ENCODE results near the gene ZC3H13. TPM values are rescaled to one million over a fixed set of nuclear protein-coding genes. Genes with fewer than 3 reads are reported as not detected.

Gene ZC3H13
- total RNA-seq, 2 experiments from 2014 or later: 38.5 to 52.8 TPM

- DNase-seq: no peak
- H3K27me3 Mint-ChIP-seq: no peaks in the 10 kb centered on the region
- ChIA-PET POLR2A (no interaction called here), CTCF (no interaction called here)
- H3K9me3 Mint-ChIP-seq (ENCODE audit: low read depth): no peaks in the 10 kb centered on the region
- ATAC-seq: no peak
- H3K27ac Mint-ChIP-seq: no peak overlapping the region
- H3K4me1 Mint-ChIP-seq: peaks cover 3% of the 10 kb centered on the region
- H3K4me3 Mint-ChIP-seq: no peak overlapping the region
- no peaks in the 10 kb centered on the region for H3K36me3 Mint-ChIP-seq (ENCODE audit: low read depth)
- intact Hi-C loops (cut with DNase I, micrococcal nuclease): no loop called here
Measured at GRCh38 chr13:45917019-45917418, 135.5 kb downstream of the ZC3H13 start.

- intact Hi-C loops (cut with DNase I, micrococcal nuclease): no loop called here
- Mint-ChIP-seq H3K9me3 (ENCODE audit: low read depth) (no peaks in the 10 kb centered on the region), H3K27ac (no peak overlapping the region), H3K4me3 (no peak overlapping the region), H3K27me3 (no peaks in the 10 kb centered on the region), H3K36me3 (ENCODE audit: low read depth) (no peaks in the 10 kb centered on the region), H3K4me1 (peaks cover 3% of the 10 kb centered on the region)
- ChIA-PET CTCF (interaction anchor here (0.5 kb wide), 1 partner anchor 174 kb away, joined by 4 read pairs; no protein-coding TSS in a partner anchor), POLR2A (no interaction called here)
- ATAC-seq (no peak), DNase-seq (no peak)
Measured at GRCh38 chr13:45915686-45916439, 136.7 kb downstream of the ZC3H13 start.

GRCh38 chr13:45909673-45910072, 142.9 kb downstream of the ZC3H13 start:
- H3K36me3 Mint-ChIP-seq (ENCODE audit: low read depth): no peaks in the 10 kb centered on the region
- DNase-seq (no peak), ATAC-seq (no peak)
- H3K4me3 Mint-ChIP-seq: no peak overlapping the region
- no peak overlapping the region for H3K27ac Mint-ChIP-seq
- ChIA-PET POLR2A (no interaction called here), CTCF (interaction anchor here (0.7 kb wide), 1 partner anchor 144 kb away, joined by 3 read pairs; no protein-coding TSS in a partner anchor)
- H3K4me1 Mint-ChIP-seq: no peaks in the 10 kb centered on the region
- no peaks in the 10 kb centered on the region for H3K27me3 Mint-ChIP-seq
- intact Hi-C loops (cut with DNase I, micrococcal nuclease): no loop called here
- H3K9me3 Mint-ChIP-seq (ENCODE audit: low read depth): no peaks in the 10 kb centered on the region

GRCh38 chr13:45909089-45909488, 143.5 kb downstream of the ZC3H13 start:
- H3K27ac Mint-ChIP-seq: no peak overlapping the region
- no peak for ATAC-seq

GRCh38 chr13:45907503-45907902, 145.0 kb downstream of the ZC3H13 start:
- H3K27me3 Mint-ChIP-seq: no peaks in the 10 kb centered on the region
- ATAC-seq (no peak), DNase-seq (no peak)
- intact Hi-C loops (cut with DNase I, micrococcal nuclease): no loop called here
- CTCF ChIA-PET: interaction anchor here (0.9 kb wide), 1 partner anchor 20 kb away, joined by 4 read pairs; no protein-coding TSS in a partner anchor
- POLR2A ChIA-PET: no interaction called here
- H3K36me3 Mint-ChIP-seq (ENCODE audit: low read depth): no peaks in the 10 kb centered on the region
- H3K4me1 Mint-ChIP-seq: no peaks in the 10 kb centered on the region
- H3K9me3 Mint-ChIP-seq (ENCODE audit: low read depth): no peaks in the 10 kb centered on the region
- no peak overlapping the region for H3K4me3 Mint-ChIP-seq
- no peak overlapping the region for H3K27ac Mint-ChIP-seq

More at GRCh38 chr13:45909089-45909488, 143.5 kb downstream of the ZC3H13 start:
- Mint-ChIP-seq H3K9me3 (ENCODE audit: low read depth) (no peaks in the 10 kb centered on the region), H3K27me3 (no peaks in the 10 kb centered on the region), H3K4me3 (no peak overlapping the region), H3K4me1 (no peaks in the 10 kb centered on the region), H3K36me3 (ENCODE audit: low read depth) (no peaks in the 10 kb centered on the region)
- ChIA-PET POLR2A (no interaction called here), CTCF (interaction anchor here (0.7 kb wide), 2 partner anchors 142 to 143 kb away, joined by 3 read pairs; no protein-coding TSS in a partner anchor)
- intact Hi-C loops (cut with DNase I, micrococcal nuclease): no loop called here
- no peak for DNase-seq

Other genes with a start within 250 kb of the ZC3H13 start
- gene SIAH3, start 201.0 kb downstream of the ZC3H13 start, total RNA-seq: under 1 TPM; 0.18 to 0.19 TPM
- not detected for gene CPB2, start 52.3 kb upstream of the ZC3H13 start, total RNA-seq
- gene LCP1, start 129.4 kb upstream of the ZC3H13 start, total RNA-seq: 1,000 to 10,000 TPM; 1,060 to 1,089 TPM
- gene LRRC63, start 159.2 kb upstream of the ZC3H13 start, total RNA-seq: under 1 TPM; 0.50 to 0.67 TPM

All from activated CD4-positive, alpha-beta T cell treated with anti-CD3 and anti-CD28 coated beads for 36 hours (primary cell).